ENCODE data around the gene B4GALT2. TPM values are rescaled to one million over a fixed set of nuclear protein-coding genes. Genes with fewer than 3 reads are reported as not detected.
A peak's percentile ranks its signal among the peaks of the same experiment; 100 is the strongest.

Gene B4GALT2
- total and polyA plus RNA-seq, 3 donors from 2014 or later: 40.9 to 65.9 (median 47.7) TPM

DNA sequence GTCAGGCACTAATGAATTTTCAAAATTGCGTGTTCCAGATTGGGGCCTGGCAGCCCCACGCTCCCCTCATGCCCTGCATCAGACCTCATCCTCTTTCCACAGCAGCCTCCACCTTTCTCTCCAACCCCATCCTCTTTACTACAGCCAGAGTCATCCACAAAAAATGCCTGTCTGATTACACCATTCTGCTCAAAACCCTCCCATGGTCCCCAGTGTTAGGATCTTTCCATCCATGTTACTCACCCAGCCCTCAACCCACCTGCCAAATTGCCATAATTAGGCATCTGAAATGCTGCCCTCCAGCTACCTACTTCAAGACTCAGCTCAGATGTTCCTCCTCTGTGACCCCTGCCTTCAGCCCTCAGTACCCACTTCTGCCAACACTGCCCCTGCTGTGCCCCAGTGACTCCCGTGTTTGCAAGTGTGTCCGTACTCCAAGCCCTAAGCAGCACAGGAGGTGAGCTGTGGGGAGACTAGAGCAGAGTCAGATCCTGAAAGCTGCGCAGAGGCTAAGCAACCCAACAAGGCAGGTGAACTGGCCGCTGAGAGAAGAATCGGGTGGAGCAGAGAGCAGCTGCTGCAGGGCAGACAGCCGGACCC is 46.1 kb upstream of the B4GALT2 start:
- Histone ChIP-seq H3K4me1 (peaks cover 15% of the 10 kb centered on the region), H3K27ac (no peak overlapping the region), H3K36me3 (ENCODE audit: low read depth, missing control alignments) (no peaks in the 10 kb centered on the region), H3K27me3 (no peaks in the 10 kb centered on the region), H3K9me3 (no peaks in the 10 kb centered on the region), H3K4me3 (no peak overlapping the region)
- TF ChIP-seq, protein P1, sequence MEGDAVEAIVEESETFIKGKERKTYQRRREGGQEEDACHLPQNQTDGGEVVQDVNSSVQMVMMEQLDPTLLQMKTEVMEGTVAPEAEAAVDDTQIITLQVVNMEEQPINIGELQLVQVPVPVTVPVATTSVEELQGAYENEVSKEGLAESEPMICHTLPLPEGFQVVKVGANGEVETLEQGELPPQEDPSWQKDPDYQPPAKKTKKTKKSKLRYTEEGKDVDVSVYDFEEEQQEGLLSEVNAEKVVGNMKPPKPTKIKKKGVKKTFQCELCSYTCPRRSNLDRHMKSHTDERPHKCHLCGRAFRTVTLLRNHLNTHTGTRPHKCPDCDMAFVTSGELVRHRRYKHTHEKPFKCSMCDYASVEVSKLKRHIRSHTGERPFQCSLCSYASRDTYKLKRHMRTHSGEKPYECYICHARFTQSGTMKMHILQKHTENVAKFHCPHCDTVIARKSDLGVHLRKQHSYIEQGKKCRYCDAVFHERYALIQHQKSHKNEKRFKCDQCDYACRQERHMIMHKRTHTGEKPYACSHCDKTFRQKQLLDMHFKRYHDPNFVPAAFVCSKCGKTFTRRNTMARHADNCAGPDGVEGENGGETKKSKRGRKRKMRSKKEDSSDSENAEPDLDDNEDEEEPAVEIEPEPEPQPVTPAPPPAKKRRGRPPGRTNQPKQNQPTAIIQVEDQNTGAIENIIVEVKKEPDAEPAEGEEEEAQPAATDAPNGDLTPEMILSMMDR (IDR thresholded peaks at IDR 0.05): no peak
- 32 to 34% methylated on average over 8 of the region's 8 CpGs for WGBS, 2 donors
- DNase-seq: no peak
- intact Hi-C loops (cut with DNase I; ENCODE audit: low total_unique reads): loop anchor here (10.0 kb wide), 1 partner anchor 398 kb away; the partner anchor contains the start of gene PTPRF

DNA sequence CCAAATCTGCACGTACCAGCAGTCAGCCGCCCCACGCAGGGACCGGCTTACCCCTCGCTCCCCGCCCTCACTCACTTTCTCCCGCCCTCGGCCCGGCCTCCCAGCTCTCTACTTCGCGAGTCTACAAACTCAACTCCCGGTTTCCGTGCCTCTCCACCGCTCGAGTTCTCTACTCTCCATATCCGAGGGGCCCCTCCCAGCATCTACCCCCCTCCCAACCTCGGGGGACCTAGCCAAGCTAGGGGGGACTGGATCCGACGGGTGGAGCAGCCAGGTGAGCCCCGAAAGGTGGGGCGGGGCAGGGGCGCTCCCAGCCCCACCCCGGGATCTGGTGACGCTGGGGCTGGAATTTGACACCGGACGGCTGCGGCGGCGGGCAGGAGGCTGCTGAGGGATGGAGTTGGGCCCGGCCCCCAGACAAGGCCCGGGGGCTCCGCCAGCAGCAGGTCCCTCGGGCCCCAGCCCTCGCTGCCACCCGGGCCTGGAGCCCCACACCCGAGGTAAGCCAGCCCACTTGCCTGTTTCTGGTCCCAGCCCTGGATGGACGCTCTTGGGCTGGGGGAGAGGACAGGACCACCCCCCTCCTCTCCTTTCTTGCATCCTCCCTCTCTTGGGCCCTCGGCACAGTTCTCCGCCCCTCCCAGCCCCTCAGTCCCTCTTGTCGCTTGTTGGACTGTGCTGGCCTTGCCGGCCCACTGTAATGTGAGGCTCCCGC is 45.5 kb upstream of the B4GALT2 start, which contains the start of gene ARTN:
TSS of gene ARTN (plus strand) at position 416 of the 715 bp plus-strand sequence. CDS start 1,856 bp downstream, outside the sequence.
- H3K9me3 ChIP-seq: no peaks in the 10 kb centered on the region
- H3K4me3 ChIP-seq: peak within 1 kb of the TSS; percentile 11 to 29
- WGBS, 2 donors: 7 to 17% methylated on average over 22 to 42 of the region's 42 CpGs
- no peak for TF ChIP-seq POLR2A (IDR thresholded peaks at IDR 0.05)
- TF ChIP-seq, protein P1 (IDR thresholded peaks at IDR 0.05): no peak
- H3K36me3 ChIP-seq (ENCODE audit: low read depth, missing control alignments): no peaks in the 10 kb centered on the region
- peak within 1 kb of the TSS in 1 of 2 donors; percentile 18 for H3K27ac ChIP-seq
- intact Hi-C loops (cut with DNase I; ENCODE audit: low total_unique reads): loop anchor here (10.0 kb wide), 1 partner anchor 399 kb away; the partner anchor contains the start of gene PTPRF
- H3K4me1 ChIP-seq: peaks cover 15% of the 10 kb centered on the region
- H3K27me3 ChIP-seq: no peaks in the 10 kb centered on the region
- DNase-seq: no peak

DNA sequence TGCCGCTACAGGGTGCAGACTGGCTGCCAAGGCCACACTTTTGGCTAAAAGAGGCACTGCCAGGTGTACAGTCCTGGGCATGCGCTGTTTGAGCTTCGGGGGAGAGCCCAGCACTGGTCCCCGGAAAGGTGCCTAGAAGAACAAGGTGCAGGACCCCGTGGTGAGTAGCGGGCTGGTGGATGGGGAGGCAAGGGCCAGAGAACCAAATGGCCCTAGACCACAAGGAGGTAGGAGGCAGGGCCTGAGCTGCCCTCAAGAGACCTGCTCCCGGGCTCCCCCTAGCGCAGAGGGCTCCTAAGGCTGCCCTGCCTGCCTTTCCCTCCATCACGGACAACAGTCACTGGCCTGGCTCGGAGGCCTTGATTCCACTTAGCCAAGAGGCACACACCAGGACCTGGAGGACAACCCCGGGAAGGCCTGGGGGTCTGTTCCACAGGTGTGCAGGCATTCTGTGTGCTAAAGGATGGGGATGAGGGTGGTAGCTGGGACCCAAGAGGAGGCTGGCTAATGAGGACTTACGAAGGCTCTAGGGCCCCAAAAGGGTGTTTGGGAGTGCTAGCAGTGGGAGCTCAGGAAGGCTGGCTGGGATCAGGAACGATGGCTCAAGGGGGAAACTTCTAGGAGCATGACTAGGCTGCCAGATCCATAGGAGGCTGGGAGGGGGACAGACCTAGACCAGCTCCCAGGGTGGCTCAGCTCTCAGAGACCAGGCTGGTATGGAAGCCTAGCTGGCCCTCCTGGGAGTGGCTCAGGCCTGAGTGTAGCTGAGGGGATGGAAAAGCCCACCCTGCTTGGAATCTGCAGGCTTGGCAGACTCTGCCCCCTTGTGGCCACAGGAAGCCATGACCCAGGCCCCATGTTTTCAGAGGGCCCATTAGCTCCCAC is 44.7 kb upstream of the B4GALT2 start:
- Histone ChIP-seq H3K9me3 (no peaks in the 10 kb centered on the region), H3K27me3 (no peaks in the 10 kb centered on the region), H3K4me3 (peak overlapping the region in 1 of 2 donors; percentile 11), H3K36me3 (ENCODE audit: low read depth, missing control alignments) (no peaks in the 10 kb centered on the region), H3K4me1 (peaks cover 15% of the 10 kb centered on the region), H3K27ac (peak overlapping the region in 1 of 2 donors; percentile 18)
- DNase-seq: peak; percentile 71
- intact Hi-C loops (cut with DNase I; ENCODE audit: low total_unique reads): loop anchor here (10.0 kb wide), 1 partner anchor 400 kb away; the partner anchor contains the start of gene PTPRF
- 31 to 33% methylated on average over 12 to 13 of the region's 13 CpGs for WGBS, 2 donors
- TF ChIP-seq POLR2A (IDR thresholded peaks at IDR 0.05): no peak
- TF ChIP-seq, protein P1 (IDR thresholded peaks at IDR 0.05): peak; percentile 85 to 93 (median 90)

DNA sequence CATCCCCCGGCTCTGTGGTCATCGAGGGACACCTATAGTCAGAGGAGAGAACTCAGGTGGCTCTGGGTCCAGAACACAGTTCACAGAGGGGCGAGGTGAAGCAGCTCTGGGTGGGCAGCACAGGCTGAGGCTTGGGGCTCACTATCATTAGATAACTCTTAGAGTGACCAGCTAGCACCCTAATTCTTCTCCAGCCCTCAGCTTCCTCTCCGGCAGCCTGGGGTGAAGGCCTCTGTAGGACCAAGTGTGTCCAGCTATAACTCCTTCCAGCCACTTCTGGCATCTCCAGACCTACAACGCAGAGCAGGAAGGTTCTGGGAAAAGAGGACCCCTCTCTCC is 44.1 kb upstream of the B4GALT2 start:
- no peak for DNase-seq
- Histone ChIP-seq H3K4me3 (no peak overlapping the region), H3K36me3 (ENCODE audit: low read depth, missing control alignments) (no peaks in the 10 kb centered on the region), H3K27me3 (no peaks in the 10 kb centered on the region), H3K9me3 (no peaks in the 10 kb centered on the region), H3K4me1 (peaks cover 15% of the 10 kb centered on the region), H3K27ac (no peak overlapping the region)
- TF ChIP-seq, protein P1 (IDR thresholded peaks at IDR 0.05): no peak
- TF ChIP-seq POLR2A (IDR thresholded peaks at IDR 0.05): no peak
- WGBS, 2 donors: 47 to 80% methylated on average over 2 to 5 of the region's 5 CpGs
- intact Hi-C loops (cut with DNase I; ENCODE audit: low total_unique reads): loop anchor here (10.0 kb wide), 1 partner anchor 400 kb away; the partner anchor contains the start of gene PTPRF

All from testis (tissue), 3 donors.